ENCODE results near the gene MTMR4.
"Not testable (repeated sequence)": the region's sequence is repeated elsewhere in the genome, so short reads cannot be mapped to it uniquely, and the experiment has no call there.

MTMR4 gene

DNA sequence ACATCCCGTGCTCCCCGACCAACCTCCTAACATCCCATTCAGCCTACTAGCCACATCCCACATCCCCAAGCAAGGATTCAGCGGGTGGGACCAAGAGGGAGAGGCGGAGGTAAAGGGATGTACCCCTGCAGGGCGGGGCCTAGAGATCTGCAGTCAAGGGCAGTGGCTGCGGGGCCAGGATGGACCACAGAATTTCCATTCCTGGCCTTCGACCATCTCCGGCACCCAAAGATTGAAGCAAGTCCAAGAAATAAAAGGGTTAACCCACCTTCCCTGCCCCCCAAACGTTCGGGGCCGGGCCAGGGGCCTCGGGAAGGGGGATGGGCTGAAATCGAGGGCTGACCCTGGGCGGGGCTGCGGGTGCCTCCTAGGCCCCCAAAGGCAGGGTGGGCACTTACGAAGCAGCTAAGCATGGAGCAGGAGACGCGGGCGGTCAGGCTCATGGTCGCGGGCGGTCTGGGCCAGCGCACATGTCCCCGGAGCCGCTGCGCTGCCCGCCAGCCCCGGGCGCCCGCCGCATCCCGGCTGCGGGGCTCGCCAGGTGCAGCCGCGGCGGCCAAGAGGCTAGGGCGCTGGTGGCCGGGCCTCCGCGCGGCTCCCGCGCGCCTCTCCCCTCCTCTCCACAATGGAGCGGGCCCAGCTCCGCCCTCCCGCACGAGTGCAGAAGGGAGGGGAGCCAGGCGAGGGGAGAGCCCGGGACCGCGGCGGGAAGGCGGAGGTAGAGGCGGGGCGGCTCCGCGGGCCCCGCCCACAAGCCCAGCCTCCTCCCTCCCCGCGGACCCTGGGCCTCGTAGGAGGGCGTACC is at the start of gene MTMR4:
TSS of gene MTMR4 (minus strand) at position 674 of the 805 bp plus-strand sequence. CDS start at position 443, 231 bp downstream.
- H3K4me3 ChIP-seq (ENCODE audit: low read depth, low read length), result peak within 1 kb of the TSS; percentile 66

DNA sequence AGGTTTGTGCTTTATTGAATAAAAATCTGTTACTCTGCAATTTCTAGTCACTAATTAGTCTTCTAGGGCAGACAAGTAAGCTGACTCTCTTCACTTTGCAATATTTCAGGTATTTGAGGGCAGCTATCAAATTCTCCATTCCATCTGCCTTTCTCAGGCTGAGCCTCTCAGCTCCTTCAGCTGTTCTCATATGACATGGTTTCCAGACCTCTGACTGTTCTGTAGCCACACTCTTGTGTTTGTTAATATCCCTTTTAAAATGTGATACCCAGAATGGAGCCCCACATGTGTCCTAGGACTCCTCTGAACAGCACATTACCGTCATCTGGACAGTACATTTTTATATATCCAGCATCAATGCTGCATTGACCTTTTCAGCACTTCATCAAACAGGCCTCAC is 46.1 kb upstream of the MTMR4 start:
- H3K4me3 ChIP-seq (ENCODE audit: low read depth, low read length), result no peak overlapping the region

DNA sequence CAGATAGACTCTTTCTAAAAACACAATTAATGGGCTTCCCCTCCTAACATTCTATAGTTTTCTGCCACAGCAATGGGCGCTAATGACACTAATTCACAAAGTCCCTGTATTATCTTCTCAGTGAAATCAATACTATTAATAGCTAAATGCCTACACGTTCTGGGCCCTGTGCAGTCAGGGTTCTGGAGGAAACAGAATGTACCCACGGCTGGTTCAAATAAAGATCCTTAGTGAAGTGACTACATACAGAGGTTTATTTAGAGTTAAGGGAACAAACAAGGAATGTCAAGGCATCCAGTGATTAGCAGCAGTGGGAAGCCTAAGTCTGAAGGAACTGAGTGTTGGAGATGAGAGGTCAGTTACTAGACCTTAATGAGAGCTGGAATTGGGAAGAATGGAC is 43.5 kb upstream of the MTMR4 start:
- no peak overlapping the region for H3K4me3 ChIP-seq (ENCODE audit: low read depth, low read length)

DNA sequence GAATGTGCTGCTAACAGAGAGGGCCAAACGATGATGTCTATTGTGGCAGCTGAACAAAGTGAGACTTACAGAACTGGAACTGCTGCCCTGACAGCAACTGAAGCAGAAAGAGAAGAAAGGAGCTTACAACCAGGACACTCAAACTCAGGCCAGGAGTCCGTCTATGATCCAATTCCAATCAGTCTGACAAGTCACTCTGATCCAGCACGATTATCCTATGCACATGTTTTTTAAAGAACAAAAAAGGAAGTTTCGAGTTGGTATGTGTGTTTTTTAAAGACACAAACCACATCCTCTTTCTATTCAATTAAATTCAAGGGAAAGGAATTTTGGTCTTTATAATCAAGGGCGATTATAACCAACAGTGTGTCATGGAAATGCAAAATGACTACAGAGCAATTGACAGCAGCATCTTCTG is 42.4 kb upstream of the MTMR4 start:
- H3K4me3 ChIP-seq (ENCODE audit: low read depth, low read length), result no peak overlapping the region

DNA sequence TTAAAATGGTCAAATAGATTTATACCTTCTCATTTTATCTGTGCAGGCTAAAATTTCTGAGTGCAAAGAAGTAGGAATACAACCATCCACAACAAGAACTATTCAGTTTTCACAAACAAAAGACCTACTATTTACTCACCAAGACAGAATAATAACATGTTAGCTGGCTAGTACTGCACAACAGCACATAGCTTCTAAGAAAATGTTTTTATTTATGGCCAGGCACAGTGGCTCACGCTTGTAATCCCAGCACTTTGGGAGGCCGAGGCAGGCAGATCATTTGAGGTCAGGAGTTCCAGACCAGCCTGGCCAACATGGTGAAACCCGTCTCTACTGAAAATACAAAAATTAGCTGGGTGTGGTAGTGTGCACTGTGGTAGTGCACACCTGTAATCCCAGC is 40.7 kb upstream of the MTMR4 start:
- H3K4me3 ChIP-seq (ENCODE audit: low read depth, low read length), result not testable (repeated sequence)

DNA sequence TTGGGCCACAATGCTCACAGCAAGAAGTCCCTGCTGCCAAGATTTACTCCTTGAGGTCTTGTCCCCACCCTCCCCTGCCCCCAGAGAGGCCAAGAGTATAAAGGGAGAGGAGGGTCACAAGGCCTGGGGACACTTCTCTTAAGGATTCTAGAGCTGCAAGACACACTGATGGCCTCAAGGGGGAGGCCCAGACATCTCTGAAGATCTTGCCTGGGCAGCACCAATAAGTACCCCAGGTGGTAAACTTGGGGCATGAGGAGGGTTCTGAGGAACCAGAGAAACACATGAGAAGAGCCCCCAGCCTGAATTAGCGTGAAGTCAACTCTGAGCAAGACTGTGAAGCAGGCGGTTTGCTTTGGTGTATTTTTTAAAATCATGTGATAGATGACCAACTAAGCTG is 26.8 kb upstream of the MTMR4 start:
- H3K4me3 ChIP-seq (ENCODE audit: low read depth, low read length), result no peak overlapping the region

DNA sequence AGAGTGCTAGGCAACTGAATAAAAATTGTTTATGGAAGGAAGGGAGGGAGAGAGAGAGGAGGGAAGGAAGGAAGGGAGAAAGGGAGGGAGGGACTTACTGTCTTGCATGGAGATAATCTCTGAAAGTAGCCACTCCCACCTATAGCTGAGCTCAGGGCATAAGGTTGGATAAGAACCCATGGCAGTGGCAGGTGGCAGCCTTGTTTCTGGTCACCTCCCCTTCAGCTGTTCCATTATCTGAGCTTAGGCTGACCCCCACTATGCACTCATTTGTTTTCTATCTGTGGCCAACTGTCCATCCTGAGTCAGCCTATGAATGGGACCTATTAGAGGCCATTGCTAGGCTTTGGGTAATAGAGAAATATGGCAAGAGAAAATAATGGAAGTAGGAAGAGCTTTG is 25.3 kb upstream of the MTMR4 start:
- no peak overlapping the region for H3K4me3 ChIP-seq (ENCODE audit: low read depth, low read length)

DNA sequence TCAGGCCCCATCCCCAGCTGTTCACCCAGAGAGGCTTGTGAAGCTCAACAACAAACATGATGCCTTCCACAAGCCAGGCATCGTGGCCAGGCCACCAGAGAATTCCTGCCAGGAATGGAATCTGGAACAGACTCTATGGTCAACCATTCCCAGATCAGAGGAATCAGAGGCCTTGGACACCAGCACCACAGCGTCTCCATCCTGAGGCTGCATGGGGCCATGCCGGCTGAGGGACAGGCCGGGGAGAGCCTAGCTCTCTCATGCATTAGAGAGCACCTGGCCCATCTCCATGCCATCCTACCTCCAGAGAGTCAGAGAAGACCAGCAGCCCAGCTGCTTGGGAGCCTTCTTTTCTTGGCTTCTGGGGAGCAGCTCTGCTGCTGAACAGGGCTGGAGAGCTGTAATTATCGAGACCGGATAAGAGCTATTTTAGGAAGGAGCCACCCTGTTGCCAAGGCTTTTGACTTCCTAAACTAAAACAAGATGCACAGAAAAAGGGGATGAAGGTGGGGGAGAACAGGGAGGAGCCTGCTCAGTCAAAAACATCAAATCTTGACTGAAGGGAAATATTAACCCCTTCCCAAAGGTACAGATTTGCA is 24.5 kb upstream of the MTMR4 start:
- H3K4me3 ChIP-seq (ENCODE audit: low read depth, low read length), result no peak overlapping the region

DNA sequence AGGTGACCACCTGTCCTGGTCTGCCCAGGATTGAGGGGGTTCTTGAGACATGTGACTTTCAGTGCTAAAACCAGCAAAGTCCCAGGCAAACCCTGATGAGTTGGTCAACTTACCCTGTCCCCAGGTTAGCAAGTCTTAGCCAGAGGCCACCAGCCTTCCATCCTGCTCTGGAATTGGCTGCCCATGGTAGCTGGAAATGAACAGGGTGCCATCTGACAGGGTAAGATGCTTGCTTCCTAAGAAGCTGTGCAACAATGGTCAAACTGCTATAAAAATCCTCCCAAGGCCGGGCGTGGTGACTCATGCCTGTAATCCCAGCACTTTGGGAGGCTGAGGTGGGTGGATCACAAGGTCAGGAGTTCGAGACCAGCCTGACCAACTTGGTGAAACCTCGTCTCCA is 22.8 kb upstream of the MTMR4 start:
- no peak overlapping the region for H3K4me3 ChIP-seq (ENCODE audit: low read depth, low read length)

DNA sequence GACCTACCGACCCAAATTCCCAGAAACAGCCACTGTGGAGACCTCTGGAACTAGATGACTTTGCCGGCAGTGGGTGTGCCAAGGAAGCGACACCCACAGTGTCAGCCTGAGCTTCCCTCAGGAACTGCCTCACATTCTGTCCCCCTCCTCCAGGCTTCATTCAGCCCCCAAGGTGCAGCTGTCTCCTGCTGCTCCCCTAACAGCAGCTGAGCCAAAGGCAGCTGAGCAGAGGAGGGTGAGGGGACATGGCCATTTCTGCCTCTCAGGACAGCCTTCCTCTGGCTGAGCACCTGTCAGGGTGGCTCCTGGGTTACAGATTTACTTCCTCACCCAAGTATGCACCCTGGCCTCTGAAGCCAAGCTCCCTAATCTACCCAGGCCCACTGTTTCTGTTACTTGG is 22.1 kb upstream of the MTMR4 start:
- no peak overlapping the region for H3K4me3 ChIP-seq (ENCODE audit: low read depth, low read length)

DNA sequence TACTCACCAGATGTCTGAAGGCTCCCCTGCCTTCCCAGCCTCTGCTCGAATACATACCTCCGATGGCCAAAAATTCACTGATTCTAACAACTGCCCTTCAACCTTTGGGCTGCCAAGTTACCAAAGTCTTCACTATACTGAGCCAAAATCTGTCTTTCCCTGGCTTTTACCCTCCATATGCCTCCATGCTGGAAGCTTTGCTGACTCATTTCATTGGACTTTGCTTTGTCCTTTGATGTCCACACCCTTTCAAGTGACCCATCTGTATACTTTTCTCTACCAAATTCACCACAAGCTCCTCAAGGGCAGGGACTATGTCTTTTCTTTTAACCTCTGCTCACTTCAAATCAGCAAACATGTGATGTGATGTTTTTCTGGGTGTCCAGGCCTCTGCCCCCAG is 21.0 kb upstream of the MTMR4 start:
- H3K4me3 ChIP-seq (ENCODE audit: low read depth, low read length), result no peak overlapping the region

DNA sequence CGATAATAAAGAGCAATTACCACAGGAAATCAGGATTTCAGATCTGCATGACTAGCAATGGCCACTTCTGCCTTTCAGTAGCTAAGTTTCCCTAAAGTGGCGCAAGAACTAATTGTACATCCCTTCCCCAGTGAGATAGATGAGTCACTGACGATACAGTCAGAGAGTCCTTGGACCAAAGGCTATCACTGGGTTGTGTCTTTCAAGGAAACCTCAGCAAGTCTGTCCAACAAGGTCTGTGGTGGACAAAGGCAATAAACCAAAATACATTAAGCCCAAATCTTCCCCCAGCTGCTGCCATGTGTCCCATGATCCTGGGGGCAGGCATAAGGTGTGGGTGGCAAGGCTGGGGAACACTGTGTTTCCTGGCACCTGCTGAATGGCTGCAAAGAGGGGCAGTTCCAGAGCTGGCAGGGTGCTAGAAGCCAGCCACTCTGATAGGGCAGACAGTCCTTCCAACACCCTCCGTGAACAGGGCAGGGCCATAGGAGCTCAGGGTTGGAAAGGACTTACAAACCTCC is 20.5 kb upstream of the MTMR4 start:
- H3K4me3 ChIP-seq (ENCODE audit: low read depth, low read length), result no peak overlapping the region

DNA sequence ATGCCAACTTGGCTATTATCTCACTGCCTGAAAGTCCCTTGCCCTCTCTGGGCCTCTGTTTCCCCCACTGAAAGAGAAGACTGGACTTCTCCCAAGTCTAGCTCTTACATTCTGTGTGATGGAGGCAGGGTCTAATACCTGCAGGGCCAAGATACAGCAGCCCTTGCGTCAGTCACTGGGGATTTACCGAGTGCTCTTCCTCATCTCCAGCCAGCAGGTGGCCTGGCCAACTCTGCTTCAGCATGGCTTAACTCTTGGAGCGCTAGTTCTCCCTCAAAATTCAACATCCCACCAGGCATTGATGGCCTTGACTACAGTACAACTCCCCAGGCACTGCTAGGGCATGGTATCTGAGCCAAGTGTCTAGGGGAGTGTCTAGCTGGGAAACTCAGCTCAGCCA is 19.9 kb upstream of the MTMR4 start:
- H3K4me3 ChIP-seq (ENCODE audit: low read depth, low read length), result no peak overlapping the region

DNA sequence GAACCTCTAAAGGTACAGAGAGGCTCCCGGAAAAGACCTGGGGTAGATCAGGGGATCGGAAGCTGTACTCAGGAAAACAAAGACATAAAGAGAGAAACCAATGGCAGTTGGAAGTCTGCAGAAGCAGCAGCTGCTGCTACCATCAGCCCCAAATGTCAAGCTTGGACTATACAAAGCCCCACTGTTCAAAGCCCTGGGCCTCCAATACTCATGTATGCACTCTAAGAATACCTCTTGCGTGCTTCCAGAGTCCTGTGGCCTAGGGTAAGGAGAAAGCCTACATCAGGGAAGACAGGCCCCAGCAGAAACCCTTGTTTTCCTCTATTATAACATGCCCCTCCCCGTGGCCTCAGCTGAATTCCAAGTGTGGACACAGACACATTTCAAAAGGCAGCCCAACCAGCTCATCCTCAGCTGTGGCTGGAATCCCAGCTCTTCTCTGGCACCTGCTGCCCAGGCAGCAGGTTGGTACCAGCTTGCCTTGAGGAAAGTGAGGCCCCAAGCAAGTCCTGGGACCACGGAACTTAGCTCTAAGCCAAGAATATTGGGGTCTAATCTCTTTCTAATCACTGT is 19.3 kb upstream of the MTMR4 start:
- H3K4me3 ChIP-seq (ENCODE audit: low read depth, low read length), result no peak overlapping the region

DNA sequence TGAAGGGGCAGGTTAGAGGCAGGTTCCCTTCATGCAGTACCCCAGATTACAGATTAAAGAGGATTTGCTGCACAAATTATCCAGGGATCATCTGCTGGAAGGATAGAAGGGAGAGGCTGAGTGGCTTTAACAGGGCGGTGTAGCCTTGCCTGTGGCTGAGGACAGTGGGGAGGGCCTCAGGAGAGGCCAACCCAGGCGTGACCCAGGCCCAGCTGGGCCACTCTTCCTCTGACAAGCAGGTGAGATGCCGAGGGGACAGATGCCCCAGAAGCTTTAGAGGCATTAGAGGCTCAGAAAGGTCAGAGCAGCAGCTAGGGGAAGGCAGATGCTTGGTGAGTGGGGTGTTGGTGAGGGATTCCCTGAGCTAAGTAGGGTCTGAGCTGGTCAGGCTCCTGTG is 18.1 kb upstream of the MTMR4 start:
- peak overlapping the region; percentile 76 for H3K4me3 ChIP-seq (ENCODE audit: low read depth, low read length)

DNA sequence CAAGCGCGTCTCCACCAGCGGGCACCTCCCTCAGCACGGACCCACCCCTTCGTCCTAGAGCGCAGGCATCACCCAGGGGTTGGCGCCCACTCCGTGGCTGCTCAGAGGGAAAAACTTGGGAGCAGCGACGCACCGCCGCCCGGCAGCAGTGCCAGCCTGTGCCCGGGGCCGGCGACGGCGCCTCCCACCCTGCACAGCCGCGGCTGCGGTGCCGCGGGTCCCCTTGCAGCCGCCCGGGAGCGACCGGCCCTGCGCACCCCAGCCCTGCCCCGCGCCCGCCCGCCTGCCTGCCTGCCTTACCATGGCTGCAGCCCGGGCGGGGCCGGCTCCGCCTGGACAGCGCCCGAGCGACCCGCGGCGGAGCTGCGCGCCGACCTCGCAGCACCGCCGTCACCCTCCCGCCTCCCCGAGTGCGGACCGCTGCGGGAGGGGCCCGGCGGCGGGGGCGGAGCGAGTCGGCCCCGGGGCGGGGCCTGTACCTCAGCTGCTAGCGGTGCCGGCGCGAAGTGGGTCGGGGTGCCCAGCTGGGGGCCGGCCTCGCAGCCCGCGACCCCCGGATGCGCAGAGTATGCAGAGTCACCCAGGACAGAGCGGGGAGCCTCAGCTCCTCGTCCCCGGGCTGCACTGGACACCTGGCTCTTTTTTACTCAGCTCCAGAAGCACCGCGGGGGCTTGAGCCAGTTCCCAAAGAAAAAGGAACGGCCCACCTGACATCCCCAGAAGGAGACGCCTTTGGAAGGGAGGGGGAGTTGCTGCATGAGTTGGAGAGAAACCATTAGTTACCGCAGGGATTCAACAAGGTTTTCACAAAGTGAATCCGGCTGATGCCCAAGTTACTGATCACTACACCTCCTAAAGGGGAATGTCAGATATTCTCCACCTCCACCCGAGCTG is 17.5 kb upstream of the MTMR4 start:
- peak overlapping the region; percentile 76 for H3K4me3 ChIP-seq (ENCODE audit: low read depth, low read length)

DNA sequence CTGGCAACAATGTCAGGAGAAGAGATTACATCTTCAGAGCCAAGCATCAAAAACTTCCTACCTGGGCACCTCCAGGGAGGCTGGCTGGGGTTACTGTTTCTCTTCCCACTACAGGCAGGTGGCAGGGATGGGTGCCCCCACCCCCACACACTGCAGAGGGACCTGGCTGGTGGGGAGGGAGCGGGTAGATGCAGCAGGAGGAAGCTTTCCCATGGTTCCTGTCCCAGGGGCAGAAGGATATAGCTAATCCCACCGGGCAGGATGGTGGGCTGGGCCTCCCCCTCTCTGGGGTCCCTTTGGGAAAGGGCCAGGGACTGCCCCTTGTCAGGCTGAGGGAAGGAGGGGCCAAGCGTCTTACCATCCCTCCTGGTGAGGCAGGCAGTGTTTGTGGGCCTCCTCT is 16.7 kb upstream of the MTMR4 start:
- peak overlapping the region; percentile 76 for H3K4me3 ChIP-seq (ENCODE audit: low read depth, low read length)

DNA sequence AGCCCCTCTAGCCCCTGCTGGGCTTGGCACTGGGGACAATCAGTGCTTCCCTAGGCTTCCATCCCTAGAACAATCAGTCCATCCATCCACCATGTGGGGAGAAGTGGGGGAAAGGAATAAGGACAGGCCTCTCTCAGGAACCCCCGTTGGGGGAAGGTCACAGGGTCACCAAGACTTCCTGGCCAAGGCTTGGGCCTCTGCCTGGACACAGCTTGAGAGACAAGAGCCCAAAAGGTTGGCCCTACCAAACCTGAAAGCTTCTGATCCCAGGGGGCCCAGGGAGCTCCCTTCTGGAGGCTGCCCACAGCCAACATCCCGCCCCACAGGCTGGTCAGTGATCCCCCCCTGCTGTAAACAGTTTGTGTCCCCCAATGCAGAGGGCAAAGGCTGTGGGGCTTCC is 16.2 kb upstream of the MTMR4 start:
- no peak overlapping the region for H3K4me3 ChIP-seq (ENCODE audit: low read depth, low read length)

DNA sequence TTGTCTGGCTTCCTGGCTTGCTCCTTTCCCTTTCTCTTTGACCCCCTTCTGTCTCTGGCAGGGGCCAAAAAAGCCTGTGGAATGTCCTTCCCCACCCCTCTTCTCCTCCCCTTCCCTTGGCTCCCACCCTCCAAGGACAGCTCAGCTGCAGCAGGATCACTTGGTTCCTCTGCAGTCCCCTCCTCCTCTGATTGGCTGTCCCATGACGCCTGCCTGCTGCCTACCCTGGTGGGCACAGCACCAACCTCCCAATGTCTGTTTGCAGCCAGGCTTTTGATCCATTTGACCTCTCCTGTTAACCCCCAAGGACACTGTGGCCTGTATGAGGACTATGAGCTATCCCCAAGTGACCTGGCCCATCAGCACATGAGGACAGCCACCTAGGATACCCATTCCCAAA is 14.8 kb upstream of the MTMR4 start:
- no peak overlapping the region for H3K4me3 ChIP-seq (ENCODE audit: low read depth, low read length)

DNA sequence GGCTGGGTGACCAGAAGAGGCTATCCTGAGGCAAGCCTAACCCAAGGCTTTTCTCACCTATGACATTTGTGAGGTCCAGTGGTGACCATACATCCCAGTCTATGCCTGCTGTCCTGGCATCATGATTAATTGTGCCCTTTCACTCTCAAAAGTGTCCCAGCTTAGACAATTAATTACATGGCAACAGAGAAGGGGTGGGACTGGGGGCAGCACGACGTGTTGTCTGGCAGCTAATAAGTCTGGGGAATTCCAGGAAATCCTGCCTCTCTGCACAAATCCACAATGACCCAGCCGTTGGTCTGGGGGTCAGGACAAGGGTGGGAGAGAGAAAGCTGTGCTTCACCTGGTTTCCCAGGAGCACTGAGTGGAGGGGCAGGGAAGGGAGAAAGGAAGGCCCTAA is 14.0 kb upstream of the MTMR4 start:
- H3K4me3 ChIP-seq (ENCODE audit: low read depth, low read length), result no peak overlapping the region

DNA sequence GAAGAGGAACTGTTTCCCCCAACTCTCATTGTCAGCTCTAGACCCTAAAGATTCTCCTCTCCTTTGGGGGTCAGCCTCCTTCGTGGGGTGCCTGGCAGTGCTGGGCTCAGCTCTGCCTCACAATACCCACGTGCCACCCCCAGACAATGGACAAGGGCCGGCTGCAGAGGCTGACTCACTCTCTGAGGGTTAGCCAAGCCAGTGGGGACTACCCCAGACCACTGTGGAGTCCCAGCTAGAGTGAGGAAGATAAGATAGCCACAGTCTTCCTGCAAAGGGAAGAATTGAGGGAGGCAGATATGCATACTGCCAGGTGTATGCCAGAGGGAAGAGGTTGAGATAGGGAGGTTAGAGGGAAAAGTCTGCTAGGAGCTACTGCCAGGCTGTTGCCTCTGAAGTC is 13.5 kb upstream of the MTMR4 start:
- H3K4me3 ChIP-seq (ENCODE audit: low read depth, low read length), result no peak overlapping the region

Measured in iPS-11a (cell line).